GM21576 (cell line): ENCODE measurements around the gene SKI.

Experiments
- ATAC-seq: cut with Tn5 transposase; IDR thresholded peaks from one replicate; pipeline ENCODE4 v1.9.1; 2021; ENCODE audit warnings: mild to moderate bottlenecking, moderate library complexity; ENCODE audit not compliant: unreplicated experiment

The SKI gene

GRCh38 chr1:2209400-2210083 lies 18.6 kb upstream of the SKI start:
- ATAC-seq, result no peak

- no peak for ATAC-seq
Measured at GRCh38 chr1:2210084-2210653, 17.9 kb upstream of the SKI start.

- no peak for ATAC-seq
Measured at GRCh38 chr1:2210786-2211185, 17.3 kb upstream of the SKI start.

GRCh38 chr1:2212274-2212531 lies 15.9 kb upstream of the SKI start:
- no peak for ATAC-seq

GRCh38 chr1:2212532-2213491 lies 15.3 kb upstream of the SKI start:
- no peak for ATAC-seq

- ATAC-seq, result no peak
Measured at GRCh38 chr1:2213576-2214505, 14.3 kb upstream of the SKI start.

- no peak for ATAC-seq
Measured at GRCh38 chr1:2214541-2215241, 13.4 kb upstream of the SKI start.

GRCh38 chr1:2215329-2215728 lies 12.8 kb upstream of the SKI start:
- no peak for ATAC-seq

GRCh38 chr1:2215909-2216766 lies 12.0 kb upstream of the SKI start:
- ATAC-seq, result no peak

- no peak for ATAC-seq
Measured at GRCh38 chr1:2216767-2217058, 11.4 kb upstream of the SKI start.

GRCh38 chr1:2221271-2221670 lies 6.8 kb upstream of the SKI start:
- ATAC-seq, result no peak

- ATAC-seq, result no peak
Measured at GRCh38 chr1:2224170-2224584, 3.9 kb upstream of the SKI start.

GRCh38 chr1:2224631-2225428 lies 3.3 kb upstream of the SKI start:
- no peak for ATAC-seq

- ATAC-seq, result peak; percentile 3
Measured at GRCh38 chr1:2226525-2227345, 1.4 kb upstream of the SKI start.

- ATAC-seq, result peak; percentile 82
Measured at GRCh38 chr1:2227346-2228156, 568 bp upstream of the SKI start.

GRCh38 chr1:2228694-2229036 lies 546 bp downstream of the SKI start:
- ATAC-seq, result no peak
